Measurements from ENCODE around the gene PSIP1. TPM values are rescaled to one million over a fixed set of nuclear protein-coding genes. Genes with fewer than 3 reads are reported as not detected.

PSIP1 gene
- total and polyA plus RNA-seq, 9 of the 15 experiments (the other 6 are each of a cell fraction or from before 2014, with no cell fraction given) = 18.8 to 119 (median 59.9) TPM

DNA sequence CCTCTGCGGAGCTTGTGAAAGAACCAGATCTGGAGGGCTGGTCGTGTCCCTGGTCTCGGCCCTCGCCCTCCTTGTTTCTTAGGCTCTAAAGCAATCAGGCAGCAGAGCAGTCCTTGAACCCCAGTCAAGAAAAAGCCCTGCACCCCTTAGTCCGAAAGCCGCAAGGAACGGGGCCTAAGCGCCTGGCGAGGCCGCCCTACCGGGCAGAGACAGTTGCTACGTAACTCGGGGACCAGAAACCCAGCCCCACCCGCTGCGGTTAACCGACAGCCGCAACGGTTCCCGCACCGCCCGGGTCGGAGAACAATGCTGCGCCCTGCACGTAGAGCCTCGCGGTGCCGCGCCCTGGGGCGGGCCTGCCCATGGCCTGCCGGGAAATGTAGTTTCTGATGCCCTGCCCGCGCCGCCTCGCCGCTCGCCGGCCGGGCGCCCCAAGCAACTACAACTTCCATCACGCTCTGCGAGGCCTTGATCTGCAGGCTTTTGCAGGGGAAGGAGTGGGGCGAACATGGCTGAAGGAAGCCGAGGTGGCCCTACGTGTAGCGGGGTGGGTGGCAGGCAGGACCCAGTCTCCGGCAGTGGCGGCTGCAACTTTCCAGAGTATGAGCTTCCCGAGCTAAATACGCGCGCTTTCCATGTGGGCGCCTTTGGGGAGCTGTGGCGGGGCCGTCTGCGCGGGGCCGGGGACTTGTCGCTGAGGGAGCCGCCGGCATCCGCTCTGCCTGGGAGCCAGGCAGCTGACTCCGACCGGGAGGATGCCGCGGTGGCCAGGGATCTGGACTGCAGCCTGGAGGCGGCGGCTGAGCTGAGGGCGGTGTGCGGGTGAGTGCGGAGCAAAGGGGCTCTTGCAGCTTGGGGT lies 88.2 kb downstream of the PSIP1 start, which contains the start of gene SNAPC3 (continued):
- TF ChIP-seq, protein P1, sequence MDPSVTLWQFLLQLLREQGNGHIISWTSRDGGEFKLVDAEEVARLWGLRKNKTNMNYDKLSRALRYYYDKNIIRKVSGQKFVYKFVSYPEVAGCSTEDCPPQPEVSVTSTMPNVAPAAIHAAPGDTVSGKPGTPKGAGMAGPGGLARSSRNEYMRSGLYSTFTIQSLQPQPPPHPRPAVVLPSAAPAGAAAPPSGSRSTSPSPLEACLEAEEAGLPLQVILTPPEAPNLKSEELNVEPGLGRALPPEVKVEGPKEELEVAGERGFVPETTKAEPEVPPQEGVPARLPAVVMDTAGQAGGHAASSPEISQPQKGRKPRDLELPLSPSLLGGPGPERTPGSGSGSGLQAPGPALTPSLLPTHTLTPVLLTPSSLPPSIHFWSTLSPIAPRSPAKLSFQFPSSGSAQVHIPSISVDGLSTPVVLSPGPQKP (CRISPR knock-in tag; IDR thresholded peaks at IDR 0.05) = no peak
- peak; percentile 76 for TF ChIP-seq ZBTB17 (CRISPR knock-in tag; IDR thresholded peaks at IDR 0.05)
- TF ChIP-seq PHF21A (IDR thresholded peaks at IDR 0.05; ENCODE audit: borderline replicate concordance, low read depth) = no peak
- TF ChIP-seq IRF1 (CRISPR knock-in tag; IDR thresholded peaks at IDR 0.05; ENCODE audit: borderline replicate concordance) = no peak
- TF ChIP-seq, protein P2, sequence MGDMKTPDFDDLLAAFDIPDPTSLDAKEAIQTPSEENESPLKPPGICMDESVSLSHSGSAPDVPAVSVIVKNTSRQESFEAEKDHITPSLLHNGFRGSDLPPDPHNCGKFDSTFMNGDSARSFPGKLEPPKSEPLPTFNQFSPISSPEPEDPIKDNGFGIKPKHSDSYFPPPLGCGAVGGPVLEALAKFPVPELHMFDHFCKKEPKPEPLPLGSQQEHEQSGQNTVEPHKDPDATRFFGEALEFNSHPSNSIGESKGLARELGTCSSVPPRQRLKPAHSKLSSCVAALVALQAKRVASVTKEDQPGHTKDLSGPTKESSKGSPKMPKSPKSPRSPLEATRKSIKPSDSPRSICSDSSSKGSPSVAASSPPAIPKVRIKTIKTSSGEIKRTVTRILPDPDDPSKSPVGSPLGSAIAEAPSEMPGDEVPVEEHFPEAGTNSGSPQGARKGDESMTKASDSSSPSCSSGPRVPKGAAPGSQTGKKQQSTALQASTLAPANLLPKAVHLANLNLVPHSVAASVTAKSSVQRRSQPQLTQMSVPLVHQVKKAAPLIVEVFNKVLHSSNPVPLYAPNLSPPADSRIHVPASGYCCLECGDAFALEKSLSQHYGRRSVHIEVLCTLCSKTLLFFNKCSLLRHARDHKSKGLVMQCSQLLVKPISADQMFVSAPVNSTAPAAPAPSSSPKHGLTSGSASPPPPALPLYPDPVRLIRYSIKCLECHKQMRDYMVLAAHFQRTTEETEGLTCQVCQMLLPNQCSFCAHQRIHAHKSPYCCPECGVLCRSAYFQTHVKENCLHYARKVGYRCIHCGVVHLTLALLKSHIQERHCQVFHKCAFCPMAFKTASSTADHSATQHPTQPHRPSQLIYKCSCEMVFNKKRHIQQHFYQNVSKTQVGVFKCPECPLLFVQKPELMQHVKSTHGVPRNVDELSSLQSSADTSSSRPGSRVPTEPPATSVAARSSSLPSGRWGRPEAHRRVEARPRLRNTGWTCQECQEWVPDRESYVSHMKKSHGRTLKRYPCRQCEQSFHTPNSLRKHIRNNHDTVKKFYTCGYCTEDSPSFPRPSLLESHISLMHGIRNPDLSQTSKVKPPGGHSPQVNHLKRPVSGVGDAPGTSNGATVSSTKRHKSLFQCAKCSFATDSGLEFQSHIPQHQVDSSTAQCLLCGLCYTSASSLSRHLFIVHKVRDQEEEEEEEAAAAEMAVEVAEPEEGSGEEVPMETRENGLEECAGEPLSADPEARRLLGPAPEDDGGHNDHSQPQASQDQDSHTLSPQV (IDR thresholded peaks at IDR 0.05) = peak; percentile 62; the same call in 1 of the 2 replicates
- no peak for TF ChIP-seq ZNF41 (CRISPR knock-in tag; conservative IDR thresholded peaks at IDR 0.05)
- TF ChIP-seq CEBPB (tag; IDR thresholded peaks at IDR 0.05) = no peak
- no peak for TF ChIP-seq ZNF436 (CRISPR knock-in tag; IDR thresholded peaks at IDR 0.05)
- no peak for TF ChIP-seq ZNF146 (CRISPR knock-in tag; IDR thresholded peaks at IDR 0.05; ENCODE audit: unreplicated experiment)
- no peak for TF ChIP-seq CBFA2T3 (IDR thresholded peaks at IDR 0.05)
- no peak for TF ChIP-seq TCF7 (IDR thresholded peaks at IDR 0.05; ENCODE audit: borderline replicate concordance)
- TF ChIP-seq, protein P3, sequence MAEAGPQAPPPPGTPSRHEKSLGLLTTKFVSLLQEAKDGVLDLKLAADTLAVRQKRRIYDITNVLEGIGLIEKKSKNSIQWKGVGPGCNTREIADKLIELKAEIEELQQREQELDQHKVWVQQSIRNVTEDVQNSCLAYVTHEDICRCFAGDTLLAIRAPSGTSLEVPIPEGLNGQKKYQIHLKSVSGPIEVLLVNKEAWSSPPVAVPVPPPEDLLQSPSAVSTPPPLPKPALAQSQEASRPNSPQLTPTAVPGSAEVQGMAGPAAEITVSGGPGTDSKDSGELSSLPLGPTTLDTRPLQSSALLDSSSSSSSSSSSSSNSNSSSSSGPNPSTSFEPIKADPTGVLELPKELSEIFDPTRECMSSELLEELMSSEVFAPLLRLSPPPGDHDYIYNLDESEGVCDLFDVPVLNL (CRISPR knock-in tag; IDR thresholded peaks at IDR 0.05; ENCODE audit: low read depth) = no peak
- no peak for TF ChIP-seq ZNF780A (CRISPR knock-in tag; IDR thresholded peaks at IDR 0.05)
- TF ChIP-seq HCFC1 (IDR thresholded peaks at IDR 0.05; ENCODE audit: low read depth, low read length) = peak; percentile 97
- TF ChIP-seq ETV1 (tag; conservative IDR thresholded peaks at IDR 0.05; ENCODE audit: low read depth) = no peak
- TF ChIP-seq MIER1 (IDR thresholded peaks at IDR 0.05; ENCODE audit: low read depth) = no peak
- no peak for TF ChIP-seq GTF2A2 (tag; IDR thresholded peaks at IDR 0.05)
- TF ChIP-seq POLR2AphosphoS2 (IDR thresholded peaks at IDR 0.05; ENCODE audit: low read length) = no peak
- TF ChIP-seq STAT5B (CRISPR knock-in tag; IDR thresholded peaks at IDR 0.05) = no peak
- no peak for TF ChIP-seq SRF (CRISPR knock-in tag; IDR thresholded peaks at IDR 0.05)

Data from K562 (cell line).